ENCODE measurements around the gene TM7SF2. TPM values are rescaled to one million over a fixed set of nuclear protein-coding genes. Genes with fewer than 3 reads are reported as not detected.

Gene TM7SF2
- total and polyA plus RNA-seq, 2 of the 8 experiments (the other 6 are each of a cell fraction or from before 2014, with no cell fraction given): 40.1 to 96.0 TPM

DNA sequence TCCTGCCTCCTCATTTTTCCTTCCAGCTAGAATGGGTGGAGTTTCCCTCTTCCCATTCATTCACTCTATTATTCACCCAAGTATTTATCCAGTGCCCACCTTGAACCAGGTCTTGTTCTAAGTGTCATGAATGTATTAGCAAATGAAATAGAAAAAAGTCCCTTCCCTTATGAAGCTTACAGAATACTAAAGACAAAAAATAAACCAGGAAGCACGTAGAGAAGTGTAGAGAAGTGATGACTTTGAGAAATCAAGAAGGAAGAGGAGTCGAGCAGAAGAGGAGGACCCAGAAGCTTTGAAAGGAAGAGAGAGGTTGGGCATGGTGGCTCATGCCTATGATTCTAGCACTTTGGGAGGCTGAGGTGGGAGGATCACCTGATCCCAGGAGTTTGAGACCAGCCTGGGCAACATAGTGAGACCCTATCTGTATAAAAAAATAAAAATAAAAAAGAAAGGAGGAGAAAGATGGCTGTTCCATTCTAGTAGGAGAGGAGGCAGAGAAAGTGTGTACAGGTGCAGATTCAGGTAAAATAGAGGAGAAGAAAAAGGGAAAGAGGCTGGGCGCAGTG lies 39.7 kb downstream of the TM7SF2 start (continued):
- no peak for TF ChIP-seq KDM1A (IDR thresholded peaks at IDR 0.05; ENCODE audit: borderline replicate concordance, low read length)
- TF ChIP-seq GTF2F1 (IDR thresholded peaks at IDR 0.05; ENCODE audit: borderline replicate concordance, low read depth, low read length): no peak
- no peak for TF ChIP-seq CREB1 (IDR thresholded peaks at IDR 0.05)
- no peak for TF ChIP-seq PHF8 (conservative IDR thresholded peaks at IDR 0.05; ENCODE audit: low read depth, low read length)
- no peak for TF ChIP-seq JUN (IDR thresholded peaks at IDR 0.05; ENCODE audit: low read depth, low read length)
- TF ChIP-seq, protein P1, sequence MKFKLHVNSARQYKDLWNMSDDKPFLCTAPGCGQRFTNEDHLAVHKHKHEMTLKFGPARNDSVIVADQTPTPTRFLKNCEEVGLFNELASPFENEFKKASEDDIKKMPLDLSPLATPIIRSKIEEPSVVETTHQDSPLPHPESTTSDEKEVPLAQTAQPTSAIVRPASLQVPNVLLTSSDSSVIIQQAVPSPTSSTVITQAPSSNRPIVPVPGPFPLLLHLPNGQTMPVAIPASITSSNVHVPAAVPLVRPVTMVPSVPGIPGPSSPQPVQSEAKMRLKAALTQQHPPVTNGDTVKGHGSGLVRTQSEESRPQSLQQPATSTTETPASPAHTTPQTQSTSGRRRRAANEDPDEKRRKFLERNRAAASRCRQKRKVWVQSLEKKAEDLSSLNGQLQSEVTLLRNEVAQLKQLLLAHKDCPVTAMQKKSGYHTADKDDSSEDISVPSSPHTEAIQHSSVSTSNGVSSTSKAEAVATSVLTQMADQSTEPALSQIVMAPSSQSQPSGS (IDR thresholded peaks at IDR 0.05; ENCODE audit: low read length): no peak
- TF ChIP-seq FOSL1 (IDR thresholded peaks at IDR 0.05; ENCODE audit: insufficient read depth, low read depth, low read length): no peak
- TF ChIP-seq SP1 (IDR thresholded peaks at IDR 0.05; ENCODE audit: low read depth, low read length): no peak
